PC-3 (cell line): ENCODE measurements around the gene UGCG. TPM values are rescaled to one million over a fixed set of nuclear protein-coding genes. Genes with fewer than 3 reads are reported as not detected.
A peak's percentile ranks its signal among the peaks of the same experiment; 100 is the strongest.
"Not testable (repeated sequence)": the region's sequence is repeated elsewhere in the genome, so short reads cannot be mapped to it uniquely, and the experiment has no call there.

Experiments used
- ATAC-seq: fragments of 200-7000 bp; cut with Tn5 transposase; 2 replicates; pipeline ENCODE4 v1.9.1; 2020; ENCODE audit warnings: mild to moderate bottlenecking, moderate library complexity
- BruUV-seq: library from RNA; stranded (reverse); fragments of 400-500 nt; replicated peaks from 2 replicates; lab custom pipeline; 2021; lab: Mats Ljungman, UMichigan
- CTCF ChIA-PET: fragments of 300-600 bp; sonication (Branson Sonifier 250); formaldehyde crosslinking; loops from one replicate; lab custom pipeline; 2022; ENCODE audit warnings: antibody characterized with exemption; lab: Charles Lee
- POLR2A ChIA-PET: fragments of 300-600 bp; sonication (Branson Sonifier 250); formaldehyde crosslinking; loops from one replicate; lab custom pipeline; 2022; ENCODE audit warnings: antibody characterized with exemption; ENCODE audit not compliant: unreplicated experiment; lab: Charles Lee
- DNase-seq: peaks from one replicate; pipeline ENCODE4 v3.0.0-alpha.2; 2015
- H2AFZ ChIP-seq: fragments of 300-600 bp; sonication (generic); 2 replicates; pipeline ENCODE4 v1.6.0; 2016; ENCODE audit warnings: antibody characterized with exemption, low read length
- H3F3A ChIP-seq: fragments of 300-600 bp; sonication (generic); one replicate; pipeline ENCODE4 v1.6.0; 2017; ENCODE audit warnings: antibody characterized with exemption, low read length, control low read depth, mild to moderate bottlenecking; ENCODE audit not compliant: unreplicated experiment
- H3K27ac ChIP-seq: fragments of 300-600 bp; sonication (generic); 2 replicates; pipeline ENCODE4 v1.5.1; 2016; ENCODE audit warnings: mild to moderate bottlenecking, low read length
- H3K27me3 ChIP-seq: fragments of 300-600 bp; sonication (generic); 2 replicates; pipeline ENCODE4 v1.6.1; 2016; ENCODE audit warnings: low read length, mixed read lengths
- H3K36me3 ChIP-seq: fragments of 300-600 bp; sonication (generic); 2 replicates; pipeline ENCODE4 v1.6.1; 2016; ENCODE audit warnings: low read depth, mixed run types, low read length, mixed read lengths
- H3K4me1 ChIP-seq: fragments of 300-600 bp; sonication (generic); 2 replicates; pipeline ENCODE4 v1.5.1; 2016; ENCODE audit warnings: low read length; ENCODE audit not compliant: insufficient read depth
- H3K4me2 ChIP-seq: fragments of 300-600 bp; sonication (generic); 2 replicates; pipeline ENCODE4 v1.6.0; 2016; ENCODE audit warnings: low read length
- H3K4me3 ChIP-seq: fragments of 300-600 bp; sonication (generic); 2 replicates; pipeline ENCODE4 v1.5.1; 2016; ENCODE audit warnings: mild to moderate bottlenecking, low read length, mixed read lengths
- H3K79me2 ChIP-seq: fragments of 300-600 bp; sonication (generic); 2 replicates; pipeline ENCODE4 v1.6.1; 2017; ENCODE audit warnings: low read length, mixed read lengths
- H3K9ac ChIP-seq: fragments of 300-600 bp; sonication (generic); 2 replicates; pipeline ENCODE4 v1.6.0; 2016; ENCODE audit warnings: mild to moderate bottlenecking, low read length
- H3K9me2 ChIP-seq: fragments of 300-600 bp; sonication (generic); replicated peaks from 2 replicates; pipeline ENCODE4 v1.6.1; 2016; ENCODE audit warnings: mixed run types, low read length, mixed read lengths
- H3K9me3 ChIP-seq: fragments of 300-600 bp; sonication (generic); 2 replicates; pipeline ENCODE4 v1.6.1; 2016; ENCODE audit warnings: low read length, mixed read lengths
- H4K20me1 ChIP-seq: fragments of 300-600 bp; sonication (generic); 2 replicates; pipeline ENCODE4 v1.6.1; 2016; ENCODE audit warnings: low read length, mixed read lengths
- CTCF ChIP-seq: fragments of 300-600 bp; sonication (generic); conservative IDR thresholded peaks from 2 replicates; pipeline ENCODE4 v1.5.1; 2017; ENCODE audit warnings: antibody characterized with exemption, low read depth, mild to moderate bottlenecking, low read length
- EZH2 ChIP-seq: fragments of 300-600 bp; sonication (generic); IDR thresholded peaks from one replicate; pipeline ENCODE4 v1.6.1; 2017; ENCODE audit warnings: antibody characterized with exemption, mild to moderate bottlenecking, low read length; ENCODE audit not compliant: unreplicated experiment
- EZH2phosphoT487 ChIP-seq: fragments of 300-600 bp; sonication (generic); IDR thresholded peaks from 2 replicates; pipeline ENCODE4 v1.6.1; 2018; ENCODE audit warnings: mild to moderate bottlenecking, antibody characterized with exemption, low read length, borderline replicate concordance
- intact Hi-C: fragments of 100-400 bp; cut with micrococcal nuclease; formaldehyde crosslinking; loops from 2 replicates; pipeline ENCODE4 v1.9.0; 2023
- total RNA-seq: library from RNA; depleted of rRNA; stranded (reverse); fragments of >200 nt; gene quantifications from 2 replicates; pipeline ENCODE4 v1.2.3, GENCODE V29; 2014

The UGCG gene
- total RNA-seq, 1 experiment from 2014 or later = 29.4 TPM

- POLR2A ChIA-PET = no interaction called here
- Histone ChIP-seq H3K27ac (no peak overlapping the region), H3K36me3 (no peaks in the 10 kb centered on the region), H3K27me3 (no peaks in the 10 kb centered on the region), H4K20me1 (no peaks in the 10 kb centered on the region), H3K79me2 (no peaks in the 10 kb centered on the region), H3F3A (no peaks in the 10 kb centered on the region), H3K4me3 (no peak overlapping the region), H3K9me2 (no peaks in the 10 kb centered on the region), H3K9me3 (no peaks in the 10 kb centered on the region), H3K4me2 (no peak overlapping the region), H3K9ac (no peak overlapping the region), H3K4me1 (peaks cover 18% of the 10 kb centered on the region), H2AFZ (no peak overlapping the region)
- DNase-seq (no peak), ATAC-seq (no peak)
- intact Hi-C loops = no loop called here
- TF ChIP-seq CTCF (no peak), EZH2phosphoT487 (no peak), EZH2 (no peak)
- CTCF ChIA-PET = no interaction called here
- BruUV-seq = no TSS peak
Observed at GRCh38 chr9:111886983-111887718, 9.5 kb upstream of the UGCG start.

GRCh38 chr9:111890334-111890733, 6.3 kb upstream of the UGCG start:
- Histone ChIP-seq H3K4me3 (no peak overlapping the region), H3K36me3 (no peaks in the 10 kb centered on the region), H3K4me2 (peak overlapping the region; percentile 48), H2AFZ (no peak overlapping the region), H3K9me2 (no peaks in the 10 kb centered on the region), H3F3A (no peaks in the 10 kb centered on the region), H3K27me3 (no peaks in the 10 kb centered on the region), H3K27ac (peak overlapping the region; percentile 64), H3K4me1 (peaks cover 25% of the 10 kb centered on the region), H3K9me3 (no peaks in the 10 kb centered on the region), H3K9ac (0 out of 2 replicates have a peak overlapping the region, but pooled peaks have one; percentile 12), H3K79me2 (0 out of 2 replicates have a peak, but pooled peaks cover 3% of the 10 kb centered on the region), H4K20me1 (no peaks in the 10 kb centered on the region)
- POLR2A ChIA-PET = no interaction called here
- CTCF ChIA-PET = interaction anchor here (0.6 kb wide), 1 partner anchor 39 kb away, joined by 3 read pairs; no protein-coding TSS in a partner anchor
- peak; percentile 87 for ATAC-seq
- no TSS peak for BruUV-seq
- intact Hi-C loops = loop anchor here (5.0 kb wide), 2 partner anchors 38 to 63 kb away; no protein-coding TSS in a partner anchor
- no peak for TF ChIP-seq EZH2
- TF ChIP-seq EZH2phosphoT487 = no peak
- TF ChIP-seq CTCF = no peak
- DNase-seq = peak; percentile 56

GRCh38 chr9:111890867-111891266, 5.7 kb upstream of the UGCG start:
- H3K9me2 ChIP-seq, H3K9me3 ChIP-seq, H3F3A ChIP-seq, H3K9ac ChIP-seq, ATAC-seq, H4K20me1 ChIP-seq, H3K27me3 ChIP-seq, DNase-seq, H3K79me2 ChIP-seq, POLR2A ChIA-PET, H3K4me3 ChIP-seq, H3K4me2 ChIP-seq, H2AFZ ChIP-seq, H3K36me3 ChIP-seq, BruUV-seq: not testable (repeated sequence)
- Histone ChIP-seq H3K4me1 (peaks cover 31% of the 10 kb centered on the region), H3K27ac (peak overlapping the region; percentile 64)
- intact Hi-C loops = loop anchor here (5.0 kb wide), 2 partner anchors 39 to 64 kb away; no protein-coding TSS in a partner anchor
- CTCF ChIA-PET = interaction anchor here (0.6 kb wide), 1 partner anchor 39 kb away, joined by 3 read pairs; no protein-coding TSS in a partner anchor
